ENCODE data around the gene MED9. TPM values are rescaled to one million over a fixed set of nuclear protein-coding genes. Genes with fewer than 3 reads are reported as not detected.
"Not testable (repeated sequence)": the region's sequence is repeated elsewhere in the genome, so short reads cannot be mapped to it uniquely, and the experiment has no call there.

MED9 gene
- total RNA-seq, 2 donors from 2014 or later: 7.0 to 8.8 TPM

DNA sequence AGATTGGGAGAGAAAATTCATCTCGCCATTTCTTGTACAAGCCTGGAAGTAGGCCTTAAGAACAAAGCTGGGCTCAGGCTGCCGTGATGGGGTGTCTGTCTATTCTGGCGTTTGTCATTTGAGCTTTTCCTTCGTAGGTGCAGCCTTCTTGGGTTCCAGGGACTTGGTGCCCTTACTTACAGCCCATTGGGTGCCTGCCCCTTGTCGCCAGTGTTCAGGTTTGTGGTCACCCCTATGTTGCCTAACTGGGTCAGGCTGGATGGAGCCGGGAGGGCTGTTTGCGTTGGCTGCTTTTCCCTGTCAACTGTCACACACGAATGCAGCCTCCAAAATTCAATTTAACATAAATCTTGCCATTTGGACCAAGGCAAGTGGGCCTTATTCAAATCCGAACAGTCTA lies 23.7 kb upstream of the MED9 start:
- intact Hi-C loops (cut with DNase I): no loop called here
- no peak for DNase-seq (ENCODE audit: low spot score)

DNA sequence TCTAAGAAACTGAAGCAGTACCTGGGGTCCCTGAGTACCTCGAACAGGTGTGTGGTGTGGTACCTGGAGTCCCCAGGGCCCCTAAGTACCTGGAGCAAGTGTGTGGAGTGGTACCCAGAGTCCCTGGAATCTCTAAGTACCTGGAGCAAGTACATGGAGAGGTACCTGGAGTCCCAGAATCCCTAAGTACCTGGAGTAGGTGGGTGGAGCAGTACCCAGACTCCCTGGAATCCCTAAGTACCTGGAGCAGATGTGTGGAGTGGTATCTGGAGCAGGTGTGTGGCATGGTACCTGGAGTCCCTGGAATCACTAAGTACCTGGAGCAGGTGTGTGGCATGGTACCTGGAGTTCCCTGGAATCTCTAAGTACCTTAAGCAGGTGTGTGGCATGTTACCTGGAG lies 22.5 kb upstream of the MED9 start:
- intact Hi-C loops (cut with DNase I): no loop called here
- DNase-seq (ENCODE audit: low spot score): no peak

DNA sequence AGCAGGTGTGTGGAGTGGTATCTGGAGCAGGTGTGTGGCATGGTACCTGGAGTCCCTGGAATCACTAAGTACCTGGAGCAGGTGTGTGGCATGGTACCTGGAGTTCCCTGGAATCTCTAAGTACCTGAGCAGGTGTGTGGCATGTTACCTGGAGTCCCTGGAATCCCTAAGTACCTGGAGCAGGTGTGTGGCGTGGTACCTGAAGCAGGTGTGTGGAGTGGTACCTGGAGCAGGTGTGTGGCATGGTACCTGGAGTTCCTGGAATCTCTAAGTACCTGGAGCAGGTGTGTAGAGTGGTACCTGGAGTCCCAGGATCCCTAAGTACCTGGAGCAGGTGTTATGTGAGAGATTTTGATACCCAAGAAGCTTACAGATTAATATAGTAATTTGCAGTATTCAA lies 22.1 kb upstream of the MED9 start:
- intact Hi-C loops (cut with DNase I); DNase-seq (ENCODE audit: low spot score): not testable (repeated sequence)

DNA sequence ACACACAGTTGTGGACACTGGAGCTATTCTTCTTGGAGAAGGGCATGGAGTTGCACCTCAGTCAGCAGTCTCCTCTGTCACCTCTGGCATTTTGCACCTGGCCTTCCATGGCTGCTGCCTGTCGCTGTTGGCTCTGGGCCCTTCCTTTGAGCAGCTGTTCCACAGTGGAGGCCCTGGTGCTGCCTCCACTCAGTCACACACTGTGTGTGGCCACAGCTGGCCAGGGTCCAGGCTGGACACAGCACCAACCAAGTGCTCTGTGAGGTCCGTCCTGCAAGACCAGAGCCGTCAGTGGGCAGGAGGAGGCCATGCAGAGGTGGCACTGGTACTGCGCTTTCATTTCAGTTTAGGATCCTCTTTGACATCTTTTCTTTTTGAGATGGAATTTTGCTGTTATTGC lies 21.6 kb upstream of the MED9 start:
- no peak for DNase-seq (ENCODE audit: low spot score)
- intact Hi-C loops (cut with DNase I): no loop called here

DNA sequence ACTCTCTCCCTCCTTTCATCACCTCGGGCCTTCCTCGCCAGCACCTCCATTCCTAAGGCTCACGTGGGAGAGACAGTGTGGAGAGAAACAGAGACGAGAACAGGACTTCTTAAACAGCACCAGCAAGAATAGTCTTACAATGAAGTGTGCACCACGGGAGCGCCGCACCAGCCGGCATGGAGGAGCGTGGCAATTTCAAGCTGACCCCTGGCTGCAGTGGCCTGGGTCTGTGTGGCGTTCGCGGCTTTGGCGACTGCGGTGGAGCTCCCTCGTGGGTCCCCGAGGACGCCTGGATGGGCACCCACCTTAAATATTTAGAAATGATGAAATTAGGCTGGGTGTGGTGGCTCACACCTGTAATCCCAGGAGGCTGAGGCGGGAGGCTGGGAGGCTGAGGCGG lies 20.5 kb upstream of the MED9 start:
- no peak for DNase-seq (ENCODE audit: low spot score)
- intact Hi-C loops (cut with DNase I): no loop called here

DNA sequence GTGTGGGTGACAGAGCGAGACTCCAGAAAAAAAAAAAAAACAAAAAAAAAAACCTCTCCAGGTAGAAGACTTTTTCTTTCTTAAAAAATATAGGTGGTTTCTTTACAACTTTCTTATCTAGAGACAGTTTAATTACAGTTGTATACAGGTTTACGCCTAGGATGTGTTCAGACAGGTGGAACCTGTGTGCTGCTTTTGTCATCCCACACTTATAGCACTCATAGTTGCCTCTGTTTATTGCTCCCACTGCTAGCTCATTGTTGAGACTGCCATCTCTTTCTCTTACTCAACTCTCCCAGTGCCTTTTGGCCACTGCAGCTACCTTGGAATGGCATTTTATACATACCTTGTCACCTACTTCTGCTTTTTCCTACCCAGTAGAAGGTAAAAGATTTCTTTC lies 19.1 kb upstream of the MED9 start:
- no peak for DNase-seq (ENCODE audit: low spot score)
- intact Hi-C loops (cut with DNase I): no loop called here

DNA sequence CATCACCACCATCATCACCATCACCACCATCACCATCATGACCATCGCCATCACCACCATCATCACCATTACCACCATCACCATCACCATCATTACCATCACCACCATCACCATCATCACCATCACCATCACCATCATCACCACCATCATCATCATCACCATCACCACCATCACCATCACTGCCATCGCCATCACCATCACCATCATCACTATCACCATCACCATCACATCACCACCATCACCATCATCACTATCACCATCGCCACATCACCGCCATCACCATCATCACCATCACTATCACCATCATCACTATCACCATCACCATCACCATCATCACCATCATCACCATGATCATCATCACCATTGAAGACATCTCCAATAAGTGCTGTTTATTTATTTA lies 16.8 kb upstream of the MED9 start:
- DNase-seq (ENCODE audit: low spot score): no peak
- intact Hi-C loops (cut with DNase I): no loop called here

DNA sequence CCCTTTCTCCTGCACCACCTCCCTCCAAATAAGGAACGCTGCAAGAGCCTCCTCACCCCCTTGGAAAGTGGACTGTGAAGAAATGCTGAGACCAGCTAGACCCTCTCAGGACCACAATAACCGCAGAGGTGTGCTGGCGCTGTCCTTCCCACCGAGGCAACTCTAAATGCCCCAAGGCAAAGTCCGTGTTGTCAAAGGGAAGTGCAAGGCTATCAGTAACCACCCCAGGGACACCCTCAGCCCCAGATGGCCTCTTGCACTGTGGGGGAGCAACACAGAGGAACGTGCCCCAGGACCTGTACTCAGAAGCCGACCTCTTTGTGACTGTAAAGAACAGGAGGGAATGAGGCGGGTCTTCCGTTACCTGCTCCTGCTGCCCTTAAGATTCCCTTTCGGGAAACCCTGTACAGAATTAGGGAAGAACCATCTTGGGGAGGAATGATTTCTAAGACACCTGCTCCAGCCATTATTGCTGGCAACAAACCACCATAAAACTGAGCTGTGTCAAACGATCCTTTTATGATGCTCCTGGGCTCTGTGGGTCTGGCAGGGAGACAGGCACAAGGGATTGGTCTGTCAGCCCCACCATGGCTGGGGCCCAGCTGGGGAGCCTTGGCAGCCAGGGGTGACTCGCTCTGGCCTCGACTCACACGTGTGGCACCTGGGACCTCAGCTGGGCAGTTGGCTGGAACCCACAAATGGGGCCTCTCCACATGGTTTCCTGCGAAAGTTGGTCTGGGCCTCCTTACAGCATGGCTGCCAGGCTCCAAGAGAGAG lies 14.6 kb upstream of the MED9 start:
- DNase-seq (ENCODE audit: low spot score): no peak
- intact Hi-C loops (cut with DNase I): no loop called here

DNA sequence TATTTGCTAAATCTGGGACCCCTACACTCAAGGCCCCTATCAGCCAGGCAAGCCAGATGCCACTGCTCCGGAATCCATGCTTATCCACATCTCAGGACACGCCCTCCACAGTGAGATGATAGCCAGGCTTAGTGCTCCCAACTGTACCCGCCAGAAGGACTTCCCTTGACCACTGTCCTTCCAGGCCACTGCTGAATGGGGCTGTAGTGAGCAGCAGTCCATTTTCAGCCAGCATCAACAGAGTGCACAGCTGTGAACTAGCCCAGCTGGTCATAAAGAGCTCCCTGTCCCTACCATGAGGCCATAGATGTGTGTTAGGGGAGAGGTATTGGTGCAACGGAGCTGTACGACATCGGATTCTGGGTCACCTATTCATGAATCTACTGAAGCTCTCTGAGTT lies 13.0 kb upstream of the MED9 start:
- intact Hi-C loops (cut with DNase I): no loop called here
- DNase-seq (ENCODE audit: low spot score): no peak

DNA sequence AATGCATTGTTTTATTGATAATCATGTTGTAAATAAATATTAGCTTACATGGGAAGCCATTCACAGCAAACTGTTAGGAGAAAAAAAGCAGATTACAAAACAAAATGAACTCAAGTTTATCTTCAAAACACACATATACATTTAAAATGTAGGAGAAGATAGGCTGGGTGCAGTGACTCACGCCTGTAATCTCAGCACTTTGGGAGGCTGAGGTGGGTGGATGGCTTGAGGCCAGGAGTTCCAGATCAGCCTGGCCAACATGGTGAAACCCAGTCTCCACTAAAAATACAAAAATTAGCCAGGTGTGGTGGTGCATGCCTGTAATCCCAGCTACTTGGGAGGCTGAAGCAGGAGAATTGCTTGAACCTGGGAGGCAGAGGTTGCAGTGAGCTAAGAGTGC lies 10.9 kb upstream of the MED9 start:
- not testable (repeated sequence) for DNase-seq (ENCODE audit: low spot score)

DNA sequence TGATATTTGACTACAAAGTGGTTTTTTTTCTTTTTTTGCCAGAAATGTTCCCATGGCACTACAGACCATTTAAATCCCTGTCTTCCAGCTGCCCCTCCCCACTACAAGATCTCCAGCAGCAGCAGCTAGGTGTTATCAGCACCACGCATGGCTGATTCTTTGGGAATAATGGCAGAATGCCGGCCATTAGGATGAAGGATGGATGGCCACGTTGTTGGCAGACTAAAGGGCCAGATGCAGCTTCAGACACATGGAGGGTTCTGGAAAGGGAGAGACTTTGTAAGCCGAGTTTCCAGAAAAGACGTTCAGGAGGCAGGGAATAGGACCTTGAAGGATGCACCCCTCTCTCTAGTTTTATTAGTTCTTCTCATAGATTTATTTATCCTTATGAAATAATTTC lies 10.3 kb upstream of the MED9 start:
- intact Hi-C loops (cut with DNase I): no loop called here
- DNase-seq (ENCODE audit: low spot score): no peak

More for the DNA sequence above, 10.9 kb upstream of the MED9 start:
- intact Hi-C loops (cut with DNase I): not testable (repeated sequence)

DNA sequence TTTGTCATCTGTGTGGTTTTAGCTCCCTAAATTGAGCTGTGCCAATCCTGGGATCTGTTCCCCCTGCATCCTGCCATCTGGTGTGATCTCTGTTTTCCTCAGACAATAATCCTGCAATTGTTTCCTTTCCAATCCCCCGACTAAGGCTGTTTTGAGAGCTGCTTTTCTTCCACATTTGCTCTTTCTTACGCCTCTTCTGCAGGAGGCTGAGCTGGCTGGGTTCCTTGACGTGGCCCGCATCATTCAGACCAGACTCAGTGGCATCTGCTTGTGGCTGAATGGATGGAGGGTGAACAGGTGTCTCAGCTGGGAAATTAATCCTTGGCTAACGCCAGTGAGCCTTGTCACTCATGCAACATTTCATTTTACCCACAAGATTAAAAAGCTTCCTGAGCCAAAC lies 9.8 kb upstream of the MED9 start:
- intact Hi-C loops (cut with DNase I): no loop called here
- DNase-seq (ENCODE audit: low spot score): no peak

DNA sequence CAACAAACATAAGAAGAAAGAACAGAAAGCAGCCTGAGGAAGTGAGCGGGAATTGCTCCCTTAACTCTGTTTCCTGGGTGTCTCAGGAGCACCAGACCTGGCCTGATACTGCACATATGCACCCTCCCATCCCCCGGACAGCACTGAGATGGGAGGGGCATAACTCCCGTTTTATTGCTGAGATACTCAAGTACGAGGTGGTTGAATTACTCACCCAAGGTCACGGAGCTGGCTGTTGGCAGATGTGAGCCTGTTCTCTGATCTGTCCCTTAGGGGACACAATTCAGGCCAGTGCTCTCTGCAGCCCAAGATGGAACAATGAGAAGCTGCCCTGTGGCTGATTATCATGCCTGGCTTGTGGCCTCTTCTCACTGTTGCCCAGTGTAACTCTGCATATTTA lies 9.1 kb upstream of the MED9 start:
- intact Hi-C loops (cut with DNase I): no loop called here
- DNase-seq (ENCODE audit: low spot score): no peak

DNA sequence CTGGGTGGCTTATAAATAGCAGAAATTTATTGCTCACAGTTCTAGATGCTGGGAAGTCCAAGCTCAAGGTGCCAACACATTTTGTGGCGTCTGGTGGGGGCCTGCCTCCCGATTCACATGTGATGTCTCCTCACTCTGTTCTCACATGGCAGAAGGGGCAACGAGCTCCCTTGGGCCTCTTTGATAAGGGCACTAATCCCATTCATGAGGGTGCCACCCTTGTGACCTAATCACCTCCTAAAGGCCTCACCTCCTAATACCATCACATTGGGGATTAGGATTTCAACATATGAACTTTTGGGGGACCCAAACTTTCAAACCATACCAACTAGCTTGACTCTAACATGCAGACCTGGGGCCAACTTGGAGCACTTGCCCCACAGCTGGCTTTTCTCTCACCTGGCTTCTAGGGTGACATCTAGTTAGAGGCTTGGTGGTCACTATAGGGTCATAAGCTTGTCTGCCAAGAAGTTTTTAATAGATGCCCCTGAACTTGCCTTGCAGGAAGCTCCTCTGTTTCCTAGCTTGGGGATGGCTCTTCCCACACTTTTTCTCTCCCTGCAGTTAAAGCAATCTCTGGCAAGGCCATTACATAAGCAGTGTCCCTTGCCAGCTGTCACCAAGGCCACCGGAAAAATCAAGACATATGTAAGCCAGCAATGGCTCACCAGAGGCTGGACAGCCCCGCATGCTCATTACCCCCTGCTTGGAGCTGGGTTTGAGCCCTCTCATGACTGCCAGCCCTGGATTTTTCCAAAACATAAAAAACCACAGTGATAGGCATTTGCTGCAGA lies 8.4 kb upstream of the MED9 start:
- DNase-seq (ENCODE audit: low spot score): no peak
- intact Hi-C loops (cut with DNase I): no loop called here

DNA sequence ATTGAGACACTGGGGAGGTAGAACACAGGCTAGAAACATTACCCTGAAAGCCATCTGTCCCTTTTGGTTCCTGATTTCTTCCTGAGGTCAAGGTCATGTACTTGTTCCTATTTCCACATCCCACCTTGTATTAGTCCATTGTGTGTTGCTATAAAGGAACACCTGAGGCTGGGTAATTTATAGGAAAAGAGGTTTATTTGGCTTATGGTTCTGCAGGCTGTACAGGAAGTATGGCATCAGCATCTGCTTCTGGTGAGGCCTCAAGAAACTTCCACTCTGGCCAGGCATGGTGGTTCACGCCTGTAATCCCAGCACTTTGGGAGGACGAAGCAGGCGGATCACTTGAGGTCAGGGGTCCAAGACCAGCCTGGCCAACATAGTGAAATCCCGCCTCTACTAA lies 7.4 kb upstream of the MED9 start:
- intact Hi-C loops (cut with DNase I): no loop called here
- no peak for DNase-seq (ENCODE audit: low spot score)

DNA sequence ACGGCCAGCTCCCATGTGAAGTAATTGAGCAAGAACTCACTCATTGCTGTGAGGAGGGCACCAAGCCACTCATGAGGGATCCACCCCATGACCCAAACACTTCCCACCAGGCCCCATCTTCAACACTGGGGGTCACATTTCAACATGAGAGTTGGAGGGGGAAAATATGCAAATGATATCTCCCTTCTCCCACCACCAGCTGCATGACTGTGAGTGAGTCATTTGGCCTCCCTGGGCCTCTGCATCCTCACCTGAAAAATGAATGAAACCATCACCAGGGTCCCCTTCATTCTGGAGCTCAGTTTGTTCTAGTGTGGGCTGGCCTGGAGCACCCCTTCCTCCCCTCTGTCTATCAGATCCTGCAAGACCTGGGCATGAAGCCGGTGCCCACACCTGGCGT lies 6.8 kb upstream of the MED9 start:
- intact Hi-C loops (cut with DNase I): no loop called here
- no peak for DNase-seq (ENCODE audit: low spot score)

DNA sequence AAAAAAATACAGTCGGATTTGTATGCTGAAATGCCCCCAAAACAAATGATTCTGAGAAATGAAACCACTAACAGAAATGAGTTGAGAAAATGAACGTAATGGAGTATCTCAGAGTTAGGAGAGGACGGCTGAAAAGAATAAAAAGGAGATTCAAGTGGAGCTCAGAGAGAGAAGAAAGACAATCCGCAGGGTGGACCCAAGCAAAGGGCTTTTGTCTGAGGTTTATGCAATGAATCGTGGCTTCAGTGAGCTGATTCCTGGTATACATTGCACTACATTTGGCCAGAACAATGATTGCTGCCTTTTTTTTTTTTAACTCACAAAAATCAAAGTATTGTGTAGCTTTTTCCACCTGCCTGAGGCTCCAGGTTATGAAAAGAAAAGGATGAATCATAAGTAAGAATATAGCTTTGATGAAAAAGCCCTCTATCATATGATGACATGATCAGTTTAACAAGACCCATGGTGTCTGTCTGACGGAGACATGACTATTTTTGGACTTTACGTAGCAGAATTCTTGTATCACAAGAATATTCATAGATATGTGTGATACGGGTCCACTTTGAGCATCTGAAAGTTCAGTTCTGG lies 4.4 kb upstream of the MED9 start:
- intact Hi-C loops (cut with DNase I): no loop called here
- no peak for DNase-seq (ENCODE audit: low spot score)

DNA sequence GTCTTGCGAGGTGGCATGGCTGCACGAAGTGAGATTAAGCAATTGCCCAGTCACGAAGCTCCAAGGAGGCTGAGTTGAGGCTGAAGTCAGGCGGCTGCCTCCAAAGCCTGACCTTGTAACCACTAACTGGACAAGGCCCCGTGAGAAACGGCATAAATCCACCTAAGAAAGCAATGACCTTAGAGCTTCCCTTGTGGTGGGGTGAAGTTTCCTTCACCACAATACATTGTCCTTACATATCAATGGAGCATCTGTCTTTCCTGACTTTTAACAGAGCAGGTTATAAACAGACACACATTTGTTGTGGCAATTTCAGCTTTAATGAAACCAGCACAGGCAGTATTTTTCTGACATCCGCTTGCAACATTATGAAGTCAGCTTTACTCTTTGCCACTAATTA lies 2.5 kb upstream of the MED9 start:
- intact Hi-C loops (cut with DNase I): no loop called here
- no peak for DNase-seq (ENCODE audit: low spot score)

DNA sequence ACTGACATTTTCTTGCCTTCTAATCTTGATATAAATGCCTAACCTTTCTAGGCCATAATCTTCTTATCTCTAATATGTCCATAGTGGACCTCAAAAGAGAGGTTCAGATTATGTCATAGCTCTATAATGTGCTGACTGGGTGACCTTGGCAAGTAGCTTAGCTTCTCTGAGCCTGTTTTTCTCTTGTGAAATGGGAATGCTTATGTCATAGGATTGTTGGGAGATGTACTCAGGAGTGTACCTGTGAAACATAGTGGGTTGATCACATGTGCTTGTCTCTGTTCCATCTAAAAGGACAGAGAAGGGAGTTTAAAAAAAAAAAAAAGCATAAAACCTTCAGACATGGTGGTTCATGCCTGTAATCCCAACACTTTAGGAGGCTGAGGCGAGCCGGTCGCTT lies 2.4 kb downstream of the MED9 start:
- DNase-seq (ENCODE audit: low spot score): no peak
- intact Hi-C loops (cut with DNase I): no loop called here

DNA sequence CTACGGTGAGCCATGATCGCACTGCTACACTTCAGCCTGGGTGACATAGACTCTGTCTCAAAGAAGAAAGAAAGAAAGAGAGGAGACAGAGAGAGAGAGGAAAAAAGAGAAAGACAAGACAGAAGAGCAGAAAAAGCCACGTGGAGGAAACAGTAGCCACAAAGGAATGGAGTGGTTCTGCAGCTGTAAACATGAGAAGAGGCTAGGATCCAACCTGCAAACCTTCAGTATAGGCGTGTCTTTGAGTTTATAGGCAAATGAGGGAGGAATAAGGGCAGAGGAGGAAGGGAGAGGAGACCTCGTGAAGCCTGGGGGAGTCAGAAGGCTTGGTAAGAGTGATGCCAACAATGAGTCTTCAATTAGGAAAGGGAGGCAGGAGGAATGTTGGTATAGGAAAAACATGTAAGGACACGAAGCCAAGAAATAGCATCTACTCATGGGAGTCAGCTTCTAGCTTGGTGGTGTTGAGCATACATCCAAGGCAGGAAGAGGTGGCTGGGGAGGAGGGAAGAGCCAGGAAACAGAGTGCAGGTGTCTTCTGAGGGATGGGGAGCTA lies 3.9 kb downstream of the MED9 start:
- intact Hi-C loops (cut with DNase I): no loop called here
- DNase-seq (ENCODE audit: low spot score): no peak

All from posterior vena cava (tissue), 2 donors.